Activated CD8-positive, alpha-beta memory T cell treated with anti-CD3 and anti-CD28 coated beads for 36 hours (primary cell): ENCODE measurements around the gene POLR1A. TPM values are rescaled to one million over a fixed set of nuclear protein-coding genes. Genes with fewer than 3 reads are reported as not detected.
"Not testable (repeated sequence)": the region's sequence is repeated elsewhere in the genome, so short reads cannot be mapped to it uniquely, and the experiment has no call there.

Experiments used
- CTCF ChIA-PET: fragments of 350-600 bp; sonication (Branson Sonifier 250); formaldehyde crosslinking; loops from one replicate; lab custom pipeline; 2021; ENCODE audit warnings: antibody characterized with exemption; lab: Charles Lee
- POLR2A ChIA-PET: fragments of 350-600 bp; sonication (Branson Sonifier 250); formaldehyde crosslinking; loops from one replicate; lab custom pipeline; 2021; ENCODE audit warnings: antibody characterized with exemption; lab: Charles Lee
- total RNA-seq, 2 experiments: library from RNA; stranded (reverse); gene quantifications; one replicate each; pipeline ENCODE4 v1.2.3, GENCODE V29; 2021

Gene POLR1A
- total RNA-seq, 2 experiments from 2014 or later = 61.2 to 64.7 TPM

DNA sequence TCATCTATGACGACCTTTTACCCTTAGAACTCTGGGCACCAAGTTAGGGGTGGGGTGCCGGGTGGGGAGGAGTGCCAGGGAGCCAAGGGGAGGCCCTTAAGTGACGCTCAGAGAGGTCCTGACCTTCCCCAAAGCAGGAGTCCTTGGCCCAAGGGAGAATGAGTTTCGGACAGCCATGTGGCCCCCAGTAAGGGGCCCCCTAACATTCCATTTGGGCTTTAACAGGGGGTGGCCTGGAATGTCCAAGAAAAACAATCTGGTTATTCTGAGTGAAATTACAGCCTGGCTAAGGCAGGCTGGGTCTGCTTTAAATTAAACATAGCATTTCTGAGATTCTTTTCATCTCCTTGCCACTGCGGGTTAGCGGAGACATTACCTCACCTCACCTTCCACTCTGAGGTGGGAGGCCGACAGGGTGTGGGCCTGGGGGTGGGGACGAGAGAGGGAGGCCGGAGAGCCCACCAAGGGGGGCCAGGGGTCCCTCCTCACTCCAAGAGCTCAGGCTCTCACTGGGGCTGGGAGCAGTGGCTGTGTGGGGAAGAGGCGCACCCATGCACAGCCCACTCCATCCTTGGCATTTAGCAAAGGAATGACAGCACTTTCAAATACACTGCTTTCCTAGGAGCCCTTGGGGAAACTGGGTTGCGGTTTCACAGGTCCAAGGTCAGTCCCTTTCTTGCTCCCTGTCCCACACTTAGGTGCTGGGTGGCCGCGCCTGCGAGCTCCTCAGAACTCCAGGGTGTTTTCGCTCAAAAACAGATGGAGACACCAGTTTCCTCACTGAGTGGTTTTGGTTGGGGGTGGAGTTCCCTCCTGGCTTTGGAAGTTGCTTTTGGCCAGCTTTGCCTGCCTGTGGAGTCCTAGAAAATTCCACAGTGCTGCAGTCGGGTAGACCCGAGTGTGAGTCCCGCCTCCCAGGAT lies 107.4 kb downstream of the POLR1A start:
- ChIA-PET CTCF (interaction anchor here (1.0 to 1.6 kb wide), 2 partner anchors 110 to 171 kb away, joined by 3 to 6 read pairs; partner anchors contain the start of gene ST3GAL5), POLR2A (no interaction called here)

DNA sequence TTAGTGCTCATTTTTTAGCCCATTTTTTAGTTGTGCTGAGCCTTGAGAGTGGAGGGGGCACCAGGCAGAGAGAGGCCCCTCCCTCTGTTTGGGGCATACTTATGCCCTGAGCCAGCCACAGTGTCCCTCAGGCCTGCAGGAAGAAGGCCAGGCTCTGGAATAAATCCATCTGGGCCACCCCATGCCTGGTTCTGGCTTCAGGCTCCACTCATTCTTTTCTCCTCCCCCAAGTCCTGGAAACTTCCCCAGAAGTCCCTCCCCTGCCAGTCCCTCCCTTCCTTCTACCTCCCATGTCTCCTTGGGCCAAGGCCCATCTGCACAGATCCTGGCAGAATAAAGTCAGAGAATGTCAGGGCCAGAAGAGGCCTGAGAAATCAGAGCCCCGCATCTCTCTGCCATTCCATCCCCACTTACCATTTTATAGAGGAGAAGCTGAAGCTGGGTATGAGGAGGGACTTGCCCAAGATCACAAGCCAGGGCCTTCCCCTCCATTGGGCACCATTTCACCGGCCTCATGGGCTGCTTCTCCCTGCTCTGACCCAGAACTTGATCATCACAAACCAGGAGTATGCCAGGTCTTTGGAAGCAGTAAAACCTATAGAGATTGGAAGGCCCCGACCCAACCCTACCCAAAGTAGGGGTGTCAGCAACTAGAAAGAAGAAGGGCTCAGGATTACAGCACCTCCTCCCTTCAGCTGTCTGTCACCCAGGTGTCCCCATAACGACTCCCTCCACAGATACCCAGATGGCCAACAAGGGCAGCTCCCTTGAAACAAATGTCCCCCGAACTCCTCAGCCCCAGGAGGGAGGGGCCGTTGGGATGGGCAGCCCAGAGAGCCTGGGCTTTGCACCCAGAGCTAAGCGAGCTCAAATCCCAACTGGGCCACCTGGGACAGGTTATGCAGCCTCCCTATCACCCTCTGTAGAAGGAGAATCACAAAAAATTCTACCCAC lies 108.4 kb downstream of the POLR1A start:
- ChIA-PET CTCF (no interaction called here), POLR2A (no interaction called here)

DNA sequence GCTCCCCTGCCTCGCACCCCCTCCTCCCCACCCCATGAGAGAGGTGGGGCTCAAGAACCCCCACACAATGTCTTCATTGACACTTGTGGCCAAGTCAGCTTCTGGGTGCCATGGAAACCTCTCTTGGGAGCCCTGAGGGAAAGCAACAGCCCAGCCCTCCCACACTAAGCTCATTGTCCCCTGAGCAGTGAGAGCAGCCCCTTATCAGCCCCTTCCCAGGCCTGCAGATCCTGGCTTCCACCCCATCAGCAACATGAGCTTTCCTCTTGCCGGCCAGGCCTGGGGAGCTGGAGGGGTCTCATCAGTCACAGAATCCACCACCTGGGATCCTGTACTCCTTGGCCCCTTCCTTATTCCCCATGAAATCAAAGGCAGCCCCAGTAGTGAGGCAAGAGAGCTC lies 109.1 kb downstream of the POLR1A start:
- ChIA-PET CTCF (no interaction called here), POLR2A (no interaction called here)

DNA sequence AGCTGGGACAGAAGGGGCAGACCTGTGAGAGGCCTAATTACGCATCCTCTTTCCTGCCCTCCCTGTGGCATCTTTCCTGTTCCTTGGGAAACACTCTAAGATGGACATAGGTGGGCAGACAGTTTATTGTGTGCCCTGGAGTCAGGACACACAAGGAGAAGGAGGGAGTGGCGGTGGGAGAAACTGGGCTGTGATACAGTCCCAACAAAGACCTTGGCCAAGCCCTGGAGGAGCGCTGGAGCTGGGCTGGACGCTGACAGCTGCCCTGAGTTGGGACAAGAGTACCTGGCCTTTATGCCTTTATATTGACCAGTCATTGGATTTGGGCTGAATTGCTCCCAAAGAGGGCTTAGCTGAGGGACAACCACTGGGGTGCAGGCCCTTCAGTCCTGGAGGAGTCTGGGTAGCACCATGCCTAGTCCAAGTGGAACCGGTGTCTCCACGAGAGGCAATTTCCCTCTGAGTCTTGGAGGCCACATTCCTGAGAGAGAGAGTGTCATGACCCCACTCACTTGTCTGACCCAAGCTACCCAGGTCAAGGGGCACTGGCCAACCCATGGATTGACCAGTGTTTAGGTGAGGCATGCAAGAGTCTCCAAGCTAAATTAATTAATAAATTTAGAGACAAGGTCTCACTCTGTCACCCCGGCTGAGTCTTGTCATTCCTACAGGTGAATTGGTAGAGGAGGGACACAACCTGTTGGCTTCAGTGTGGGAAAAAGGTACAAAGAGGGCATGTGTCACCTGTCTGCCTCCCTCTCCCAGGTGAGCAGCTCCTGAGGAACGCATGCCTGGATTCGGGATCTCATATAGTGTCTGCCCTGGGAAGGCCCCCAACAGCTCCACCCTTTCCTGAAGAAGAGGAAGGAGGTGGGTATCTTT lies 109.8 kb downstream of the POLR1A start:
- ChIA-PET POLR2A (no interaction called here), CTCF (interaction anchor here (0.7 to 1.1 kb wide), 2 partner anchors 30 to 84 kb away, joined by 3 read pairs; no protein-coding TSS in a partner anchor)

DNA sequence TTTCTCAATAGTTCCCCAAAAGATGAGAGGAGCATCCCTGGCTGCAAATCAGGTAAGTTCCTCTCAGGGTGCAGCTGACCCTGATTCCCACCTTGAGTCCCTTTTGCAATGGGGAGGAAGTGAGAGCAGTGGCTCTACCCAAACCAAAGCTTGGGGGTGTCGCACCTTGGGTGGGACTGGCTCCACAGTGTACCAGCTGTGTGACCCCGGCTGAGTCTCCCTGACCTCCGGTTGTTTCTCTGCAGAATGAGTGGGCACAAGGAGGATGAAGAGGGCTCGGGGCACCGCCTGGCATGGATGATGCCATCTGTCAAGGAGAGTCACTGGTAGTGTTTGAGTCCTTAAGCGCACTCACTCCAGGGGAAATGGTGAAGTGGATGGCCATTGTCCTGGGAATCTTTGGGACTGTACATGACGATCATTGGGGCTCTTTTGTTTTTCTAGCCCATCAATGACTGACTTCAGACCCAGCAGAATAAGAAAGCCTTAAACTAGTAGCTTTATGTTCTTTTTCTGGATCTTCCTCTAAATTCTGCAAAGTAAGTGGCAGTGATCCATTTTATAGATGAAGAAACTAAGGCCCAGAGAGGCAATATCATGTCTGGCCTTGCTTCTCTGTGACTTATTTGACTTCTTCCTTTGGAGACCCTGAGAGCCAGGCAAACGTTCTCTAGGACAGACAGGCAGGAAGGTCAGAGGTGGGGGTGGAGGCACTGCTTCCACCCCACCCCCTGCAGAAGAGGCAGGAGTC lies 110.6 kb downstream of the POLR1A start:
- POLR2A ChIA-PET = no interaction called here
- CTCF ChIA-PET = interaction anchor here (0.7 to 1.5 kb wide), 4 partner anchors 16 to 108 kb away, joined by 3 to 4 read pairs (median 3); no protein-coding TSS in a partner anchor

DNA sequence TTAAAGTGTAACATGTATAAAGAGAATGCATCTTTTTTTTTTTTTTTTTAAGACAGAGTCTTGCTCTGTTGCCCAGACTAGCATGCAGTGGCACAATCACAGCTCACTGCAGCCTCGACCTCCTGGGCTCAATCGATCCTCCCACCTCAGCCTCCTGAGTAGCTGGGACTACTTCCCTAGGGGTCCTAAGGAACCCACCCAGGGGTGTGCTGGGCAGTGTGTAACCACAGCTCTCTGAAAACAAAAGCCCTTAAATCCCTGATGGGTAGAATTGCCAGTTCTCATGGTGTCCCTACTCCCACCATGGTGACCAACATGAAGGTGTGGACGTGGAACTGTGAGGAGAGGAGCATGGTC lies 111.3 kb downstream of the POLR1A start:
- POLR2A ChIA-PET = interaction anchor here (1.2 kb wide), 1 partner anchor 42 kb away, joined by 7 read pairs; no protein-coding TSS in a partner anchor
- CTCF ChIA-PET = interaction anchor here (0.9 to 1.5 kb wide), 4 partner anchors 17 to 107 kb away, joined by 3 to 4 read pairs (median 4); no protein-coding TSS in a partner anchor

DNA sequence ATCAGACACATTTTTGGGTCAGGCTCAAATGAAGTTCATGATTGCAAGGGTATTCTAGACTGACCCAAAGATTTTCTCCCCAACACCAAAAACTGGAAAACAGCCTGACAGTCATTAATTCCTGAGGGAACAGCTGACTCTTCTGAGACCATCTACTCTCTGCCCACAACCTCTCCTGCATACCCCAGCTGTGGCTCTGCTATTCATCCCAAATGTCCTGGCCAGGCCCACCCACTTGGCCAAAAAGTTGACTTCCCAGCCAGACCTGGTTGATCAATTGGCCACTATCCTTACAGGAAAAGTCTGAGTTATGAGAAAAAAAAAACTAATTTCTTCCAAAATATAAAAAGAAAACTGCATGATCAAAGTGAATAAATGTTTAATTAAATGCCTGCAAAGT lies 113.1 kb downstream of the POLR1A start:
- ChIA-PET CTCF (no interaction called here), POLR2A (no interaction called here)

DNA sequence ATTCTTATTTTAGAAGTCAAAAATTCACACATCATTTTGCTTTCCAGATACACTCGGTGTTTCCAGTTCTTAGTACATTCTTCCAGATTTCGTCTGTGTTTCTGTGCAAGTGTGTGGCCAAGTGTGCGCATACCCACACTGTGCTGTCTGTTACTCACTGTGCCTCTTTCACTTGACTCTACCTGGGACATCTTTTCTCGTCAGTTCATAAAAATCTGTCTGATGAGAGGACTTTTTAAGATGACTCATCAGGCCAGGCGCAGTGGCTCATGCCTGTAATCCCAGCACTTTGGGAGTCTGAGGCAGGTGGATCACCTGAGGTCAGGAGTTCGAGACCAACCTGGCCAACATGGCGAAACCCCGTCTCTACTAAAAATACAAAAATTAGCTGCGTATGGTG lies 113.6 kb downstream of the POLR1A start:
- POLR2A ChIA-PET, CTCF ChIA-PET: not testable (repeated sequence)

DNA sequence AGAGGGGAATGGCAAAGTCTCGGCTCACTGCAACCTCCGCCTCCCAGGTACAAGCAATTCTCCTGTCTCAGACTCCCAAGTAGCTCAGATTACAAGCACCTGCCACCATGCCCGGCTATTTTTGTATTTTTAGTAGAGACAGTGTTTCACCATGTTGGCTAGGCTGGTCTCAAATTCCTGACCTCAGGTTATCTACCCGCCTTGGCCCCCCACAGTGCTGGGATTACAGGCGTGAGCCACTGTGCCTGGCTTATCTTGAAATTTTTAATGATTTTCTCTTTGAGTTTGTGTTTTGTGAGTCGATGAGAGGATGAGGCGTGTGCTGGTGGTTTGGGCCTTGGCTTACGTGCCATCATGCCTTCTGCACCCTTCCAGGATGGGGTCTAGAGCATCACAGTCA lies 115.6 kb downstream of the POLR1A start:
- ChIA-PET CTCF (no interaction called here), POLR2A (no interaction called here)

DNA sequence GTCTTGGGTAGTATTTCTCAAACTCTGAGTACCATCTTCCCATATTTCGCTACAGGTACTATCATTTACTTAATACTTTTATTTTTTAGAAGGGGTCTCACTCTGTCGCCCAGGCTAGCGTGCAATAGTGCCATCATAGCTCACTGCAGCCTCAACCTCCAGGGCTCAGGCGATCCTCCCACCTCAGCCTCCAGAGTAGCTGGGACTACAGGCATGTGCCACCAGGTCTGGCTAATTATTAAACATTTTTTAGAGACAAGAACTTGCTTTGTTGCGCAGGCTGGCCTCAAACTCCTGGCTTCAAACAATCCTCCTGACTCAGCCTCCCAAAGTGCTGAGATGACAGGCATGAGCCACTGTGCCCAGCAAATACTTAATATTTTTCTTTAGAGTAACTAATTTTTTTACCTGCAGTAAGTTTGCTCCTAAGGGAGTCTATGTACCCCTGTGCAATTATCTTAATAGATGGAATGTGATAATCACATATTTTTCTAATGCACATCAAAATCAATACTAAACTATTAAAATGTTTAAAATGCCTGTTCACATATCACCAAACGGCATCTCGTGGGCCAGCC lies 116.3 kb downstream of the POLR1A start:
- ChIA-PET POLR2A (no interaction called here), CTCF (no interaction called here)

DNA sequence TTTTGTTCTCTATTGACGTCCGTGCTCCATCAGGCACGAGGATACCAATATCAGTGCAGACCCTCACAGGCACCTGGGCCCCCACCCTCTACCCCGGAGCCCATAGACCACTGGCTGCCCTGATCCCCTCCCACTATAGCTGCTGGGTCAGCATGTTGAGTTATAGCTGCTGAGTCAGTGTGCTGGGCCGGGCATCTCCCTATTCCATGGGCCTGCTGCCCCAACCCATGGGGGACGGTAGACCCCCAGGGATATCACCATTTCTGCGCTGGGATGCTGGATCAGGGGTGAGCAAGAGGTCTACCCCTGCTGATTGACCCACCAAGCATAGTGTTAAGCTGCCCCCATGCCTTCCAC lies 116.8 kb downstream of the POLR1A start:
- POLR2A ChIA-PET = no interaction called here
- CTCF ChIA-PET = no interaction called here

DNA sequence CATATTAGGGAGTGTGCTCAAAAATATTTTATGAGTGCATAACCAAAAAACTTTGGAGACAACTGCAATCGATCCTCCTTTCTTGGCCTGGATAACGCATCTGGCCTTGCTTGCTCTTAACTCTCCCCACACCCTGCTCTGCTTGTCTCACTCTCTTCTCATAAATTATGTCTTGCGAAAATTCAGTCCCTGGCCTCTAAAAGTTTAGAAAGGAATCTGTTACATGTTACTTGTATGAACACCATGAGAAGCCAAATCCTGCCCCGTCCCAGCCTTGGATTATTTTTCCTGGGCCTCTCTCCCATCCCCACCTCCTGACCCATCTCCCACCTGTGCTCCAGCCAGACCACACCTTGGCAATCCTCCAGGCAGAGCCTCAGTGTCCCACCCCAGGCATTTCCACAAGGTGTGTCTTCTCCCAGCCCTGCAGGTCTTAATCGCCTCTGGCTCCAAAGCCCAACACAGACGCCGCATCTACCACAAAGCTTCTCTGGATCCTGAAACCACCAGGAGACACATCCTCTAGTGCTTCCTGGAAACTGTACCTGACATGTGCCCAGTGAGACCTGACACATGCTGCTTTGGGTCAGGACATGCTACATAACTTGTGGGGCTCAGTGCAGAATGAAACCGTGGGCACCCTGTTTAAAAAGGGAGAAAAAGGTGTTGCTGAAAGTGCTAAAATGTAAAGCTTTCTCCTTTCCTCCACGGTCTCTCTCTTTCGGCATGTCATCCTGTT lies 117.3 kb downstream of the POLR1A start:
- CTCF ChIA-PET = no interaction called here
- POLR2A ChIA-PET = no interaction called here

DNA sequence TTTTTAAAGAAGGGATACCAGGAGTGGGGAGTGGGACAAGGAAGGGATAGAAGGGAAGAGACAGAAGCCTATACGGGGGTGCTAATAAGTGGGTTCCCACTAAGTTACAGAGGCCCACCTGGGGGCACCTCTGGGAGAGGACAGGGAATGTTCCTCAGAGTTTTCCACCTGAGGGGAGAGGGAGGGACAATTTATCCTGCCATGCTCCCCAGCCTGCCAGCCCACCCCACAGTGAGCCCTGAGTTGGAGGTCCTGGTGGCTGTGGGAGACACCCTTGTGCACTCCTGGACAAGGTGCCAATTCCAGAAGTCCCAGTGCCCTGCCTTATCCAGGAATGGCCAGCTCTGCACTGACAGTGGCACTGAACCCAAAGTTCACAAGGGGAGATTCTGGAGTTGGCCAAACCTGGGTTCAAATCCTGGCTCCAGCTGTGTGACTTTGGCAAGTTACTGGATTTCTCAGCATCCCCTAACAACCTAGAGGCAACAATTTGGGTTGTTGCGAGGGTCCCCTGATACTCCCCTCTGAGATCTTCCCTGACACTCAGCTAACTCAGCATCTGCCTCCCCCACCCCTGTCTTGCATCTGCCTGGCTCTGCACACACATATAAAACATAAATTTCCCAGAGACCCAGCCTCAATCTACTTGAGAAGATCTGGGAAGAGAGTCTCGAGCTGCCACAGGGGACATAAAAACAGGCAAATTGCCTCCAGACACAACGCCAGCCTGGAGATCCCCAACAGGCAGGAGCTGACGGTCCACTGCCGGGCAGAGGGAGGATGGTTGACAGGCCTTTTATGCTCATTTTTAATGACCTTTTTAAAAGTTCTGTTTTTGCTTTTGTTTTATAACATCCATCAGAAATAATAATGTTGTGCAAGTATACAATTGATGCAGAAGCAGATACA lies 118.2 kb downstream of the POLR1A start:
- CTCF ChIA-PET = no interaction called here

DNA sequence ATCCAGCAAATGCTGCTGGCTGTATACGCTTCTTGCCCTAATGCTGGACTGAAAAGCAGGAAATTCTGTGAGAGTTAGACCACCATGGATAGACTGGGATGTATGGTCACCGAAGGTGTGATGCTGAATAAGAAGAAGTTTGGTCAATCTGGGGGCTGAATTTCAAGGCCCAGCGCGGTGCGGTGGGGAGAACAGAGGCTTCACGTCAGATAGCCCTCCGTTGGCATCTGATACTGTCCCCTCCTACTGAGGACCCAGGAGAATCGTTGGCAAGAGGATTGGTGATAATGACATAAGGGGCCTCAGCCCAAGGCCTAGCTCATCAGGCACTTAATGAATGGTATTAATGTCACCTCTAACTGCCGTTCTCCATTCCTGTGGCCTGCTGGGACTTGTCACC lies 119.6 kb downstream of the POLR1A start:
- CTCF ChIA-PET = no interaction called here

More for the DNA sequence above, 118.2 kb downstream of the POLR1A start:
- POLR2A ChIA-PET = no interaction called here

DNA sequence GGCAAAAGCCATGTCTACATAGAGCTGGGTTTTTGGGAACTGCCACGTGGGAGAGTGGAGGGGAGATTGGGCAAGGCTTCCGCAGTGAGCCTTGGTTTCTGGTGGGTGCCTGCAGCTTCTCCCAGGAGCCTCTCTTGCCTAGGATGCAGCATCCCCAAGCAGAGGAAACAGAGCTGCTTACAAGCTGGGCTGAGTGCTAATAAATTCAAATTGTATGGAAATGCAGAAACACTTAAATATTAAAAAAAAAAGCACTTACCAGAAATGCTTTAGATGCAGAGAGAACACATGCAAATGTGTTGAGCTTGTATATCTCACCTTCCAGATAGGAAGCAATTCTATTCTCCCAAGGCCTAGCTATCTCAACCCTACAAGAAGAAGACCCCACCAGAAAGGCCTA lies 120.9 kb downstream of the POLR1A start:
- POLR2A ChIA-PET = no interaction called here
- CTCF ChIA-PET = no interaction called here

More for the DNA sequence above, 119.6 kb downstream of the POLR1A start:
- POLR2A ChIA-PET = no interaction called here

DNA sequence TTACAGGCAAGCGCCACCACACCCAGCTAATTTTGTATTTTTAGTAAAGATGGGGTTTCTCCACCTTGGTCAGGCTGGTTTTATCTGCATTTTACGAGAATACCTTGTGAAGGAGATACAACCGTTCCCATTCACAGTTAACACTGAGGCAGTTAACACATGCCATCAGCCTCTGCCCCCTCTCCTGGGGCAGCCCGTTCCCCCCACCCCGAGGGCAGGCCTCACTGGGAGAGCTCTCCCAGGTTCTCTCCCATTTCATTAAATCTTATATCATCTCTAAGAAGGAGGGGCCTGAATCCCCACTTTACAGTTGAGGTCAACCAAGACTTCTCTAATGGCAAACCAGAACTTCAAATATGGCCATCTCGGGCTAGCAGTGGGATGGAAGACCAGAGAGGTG lies 121.9 kb downstream of the POLR1A start:
- CTCF ChIA-PET = no interaction called here
- POLR2A ChIA-PET = no interaction called here
